Measurements from ENCODE around the gene RGS7. TPM values are rescaled to one million over a fixed set of nuclear protein-coding genes. Genes with fewer than 3 reads are reported as not detected.
"Not testable (repeated sequence)": the region's sequence is repeated elsewhere in the genome, so short reads cannot be mapped to it uniquely, and the experiment has no call there.

RGS7 gene
- total RNA-seq, 1 donor from 2014 or later: not detected

DNA sequence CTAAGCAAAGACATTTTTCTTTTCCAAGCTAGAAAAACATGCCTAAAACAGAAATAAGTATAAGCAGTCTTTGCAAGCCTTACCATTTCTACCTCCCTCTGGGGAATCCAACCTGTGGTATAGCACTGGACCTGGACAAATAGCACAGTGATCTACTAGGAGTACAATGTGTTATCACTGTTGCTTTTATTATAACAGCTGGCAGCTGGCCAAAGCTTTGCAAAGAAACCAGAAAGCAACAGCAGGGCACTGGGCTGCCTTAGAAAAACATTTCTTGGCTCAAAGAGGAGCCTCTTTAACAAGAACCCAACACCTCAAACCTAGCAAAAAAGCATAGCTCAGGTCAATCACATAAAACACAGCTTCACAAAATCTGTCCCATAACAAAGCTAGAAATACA, 450.5 kb downstream of the RGS7 start:
- Histone ChIP-seq H3K36me3 (no peaks in the 10 kb centered on the region), H3K4me1 (no peaks in the 10 kb centered on the region), H3K9me3 (no peaks in the 10 kb centered on the region), H3K27me3 (no peaks in the 10 kb centered on the region), H3K27ac (no peak overlapping the region), H3K4me3 (no peak overlapping the region)
- no peak for DNase-seq (ENCODE audit: extremely low spot score in 2 of 2)
- TF ChIP-seq, protein P1, sequence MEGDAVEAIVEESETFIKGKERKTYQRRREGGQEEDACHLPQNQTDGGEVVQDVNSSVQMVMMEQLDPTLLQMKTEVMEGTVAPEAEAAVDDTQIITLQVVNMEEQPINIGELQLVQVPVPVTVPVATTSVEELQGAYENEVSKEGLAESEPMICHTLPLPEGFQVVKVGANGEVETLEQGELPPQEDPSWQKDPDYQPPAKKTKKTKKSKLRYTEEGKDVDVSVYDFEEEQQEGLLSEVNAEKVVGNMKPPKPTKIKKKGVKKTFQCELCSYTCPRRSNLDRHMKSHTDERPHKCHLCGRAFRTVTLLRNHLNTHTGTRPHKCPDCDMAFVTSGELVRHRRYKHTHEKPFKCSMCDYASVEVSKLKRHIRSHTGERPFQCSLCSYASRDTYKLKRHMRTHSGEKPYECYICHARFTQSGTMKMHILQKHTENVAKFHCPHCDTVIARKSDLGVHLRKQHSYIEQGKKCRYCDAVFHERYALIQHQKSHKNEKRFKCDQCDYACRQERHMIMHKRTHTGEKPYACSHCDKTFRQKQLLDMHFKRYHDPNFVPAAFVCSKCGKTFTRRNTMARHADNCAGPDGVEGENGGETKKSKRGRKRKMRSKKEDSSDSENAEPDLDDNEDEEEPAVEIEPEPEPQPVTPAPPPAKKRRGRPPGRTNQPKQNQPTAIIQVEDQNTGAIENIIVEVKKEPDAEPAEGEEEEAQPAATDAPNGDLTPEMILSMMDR (IDR thresholded peaks at IDR 0.05): no peak
- TF ChIP-seq POLR2AphosphoS5 (IDR thresholded peaks at IDR 0.05; ENCODE audit: insufficient read depth in 1 of 2, low read depth in 1 of 2) (no peak), POLR2A (IDR thresholded peaks at IDR 0.05) (no peak)
- intact Hi-C loops (cut with DNase I): no loop called here

DNA sequence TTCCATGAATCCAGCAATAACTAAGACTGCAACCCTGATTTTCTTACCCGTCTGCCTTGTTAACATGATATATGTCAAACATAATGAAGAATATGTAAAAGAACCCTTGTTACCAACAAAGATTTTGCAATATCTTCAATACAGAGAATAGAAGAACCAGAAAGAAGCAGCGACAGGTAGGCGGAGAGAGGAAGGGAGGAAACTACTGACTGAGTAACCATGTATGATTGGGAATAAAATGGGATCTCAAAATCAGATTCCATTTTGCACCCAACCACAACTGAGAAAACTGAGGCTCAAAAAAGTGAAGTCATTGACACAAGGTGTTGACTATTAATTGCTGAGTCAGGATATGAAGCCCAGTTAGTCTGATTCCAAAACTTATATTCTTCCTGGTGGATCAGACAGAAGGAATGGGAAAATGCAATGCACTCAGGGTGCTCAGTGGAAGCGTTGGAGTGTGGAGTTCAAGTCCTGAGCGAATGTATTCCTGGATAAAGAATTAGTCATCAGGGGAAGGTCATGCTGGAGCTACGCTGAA, 451.7 kb downstream of the RGS7 start:
- TF ChIP-seq, protein P1 (IDR thresholded peaks at IDR 0.05): no peak
- no peak for TF ChIP-seq POLR2AphosphoS5 (IDR thresholded peaks at IDR 0.05; ENCODE audit: insufficient read depth in 1 of 2, low read depth in 1 of 2)
- no peak for TF ChIP-seq POLR2A (IDR thresholded peaks at IDR 0.05)
- intact Hi-C loops (cut with DNase I): no loop called here
- Histone ChIP-seq H3K9me3 (no peaks in the 10 kb centered on the region), H3K27ac (no peak overlapping the region), H3K4me1 (no peaks in the 10 kb centered on the region), H3K36me3 (no peaks in the 10 kb centered on the region), H3K4me3 (no peak overlapping the region), H3K27me3 (no peaks in the 10 kb centered on the region)
- DNase-seq (ENCODE audit: extremely low spot score in 2 of 2): no peak

DNA sequence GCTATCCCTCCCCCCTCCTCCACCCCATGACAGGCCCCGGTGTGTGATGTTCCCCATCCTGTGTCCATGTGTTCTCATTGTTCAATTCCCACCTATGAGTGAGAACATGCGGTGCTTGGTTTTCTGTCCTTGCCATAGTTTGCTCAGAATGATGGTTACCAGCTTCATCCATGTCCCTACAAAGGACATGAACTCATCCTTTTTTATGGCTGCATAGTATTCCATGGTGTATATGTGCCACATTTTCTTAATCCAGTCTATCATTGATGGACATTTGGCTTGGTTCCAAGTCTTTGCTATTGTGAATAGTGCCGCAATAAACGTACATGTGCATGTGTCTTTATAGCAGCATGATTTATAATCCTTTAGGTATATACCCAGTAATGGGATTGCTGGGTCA, 461.6 kb downstream of the RGS7 start:
- intact Hi-C loops (cut with DNase I); H3K36me3 ChIP-seq; H3K4me1 ChIP-seq: not testable (repeated sequence)

DNA sequence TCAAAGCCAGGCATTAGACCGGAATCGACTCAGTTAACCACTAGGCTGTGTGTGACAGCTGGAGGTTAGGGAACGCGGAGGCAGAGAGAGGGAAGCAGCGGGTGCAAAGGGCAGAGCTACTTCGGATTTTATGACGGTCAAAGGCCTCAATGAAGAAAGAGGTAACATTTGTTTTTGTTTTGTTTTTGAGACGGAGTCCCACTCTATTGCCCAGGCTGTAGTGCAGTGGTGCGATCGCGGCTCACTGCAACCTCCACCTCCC, 468.3 kb downstream of the RGS7 start:
- TF ChIP-seq POLR2AphosphoS5 (IDR thresholded peaks at IDR 0.05; ENCODE audit: insufficient read depth in 1 of 2, low read depth in 1 of 2) (no peak), POLR2A (IDR thresholded peaks at IDR 0.05) (no peak)
- TF ChIP-seq, protein P1 (IDR thresholded peaks at IDR 0.05): no peak
- intact Hi-C loops (cut with DNase I): no loop called here

More for the DNA sequence above, 461.6 kb downstream of the RGS7 start:
- not testable (repeated sequence) for H3K27ac ChIP-seq; H3K4me3 ChIP-seq; DNase-seq (ENCODE audit: extremely low spot score in 2 of 2); H3K9me3 ChIP-seq; H3K27me3 ChIP-seq

DNA sequence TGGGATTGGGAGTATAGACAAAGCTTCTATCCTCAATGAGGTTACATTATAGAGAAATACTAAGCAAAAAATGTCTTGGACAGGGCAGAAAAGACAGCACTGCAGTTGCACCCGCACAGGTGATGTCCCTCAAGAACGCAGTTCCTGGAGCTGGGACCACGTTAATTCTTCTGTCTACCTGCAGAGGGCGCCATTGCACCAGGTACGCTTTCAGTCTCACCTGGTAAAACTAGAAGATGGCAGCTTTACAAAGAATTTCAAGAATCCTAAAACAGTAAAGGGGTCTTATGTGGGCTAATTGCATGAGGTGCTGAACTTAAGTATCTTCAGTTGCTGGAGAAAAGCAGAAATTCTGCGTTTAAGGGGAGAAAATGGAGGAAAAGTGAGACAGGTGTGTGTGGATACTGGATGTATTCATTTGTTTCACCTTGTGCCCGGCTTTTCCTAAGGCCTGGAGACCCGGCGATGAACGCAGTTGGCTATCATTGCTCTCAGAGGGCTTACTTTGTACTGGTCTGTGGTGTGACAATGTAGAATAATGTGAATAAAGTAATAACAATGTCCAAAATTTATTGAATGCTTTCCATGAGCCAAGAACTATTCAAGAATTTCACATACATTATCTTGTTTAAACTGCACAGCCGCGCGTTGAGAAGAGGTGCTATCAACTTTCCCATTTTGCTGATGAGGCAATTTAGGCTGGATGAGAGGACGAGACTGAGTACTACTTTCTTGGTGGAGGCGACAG, 468.8 kb downstream of the RGS7 start:
- no peaks in the 10 kb centered on the region for H3K4me1 ChIP-seq
- H3K4me3 ChIP-seq: no peak overlapping the region
- H3K27me3 ChIP-seq: no peaks in the 10 kb centered on the region
- no peaks in the 10 kb centered on the region for H3K9me3 ChIP-seq
- DNase-seq (ENCODE audit: extremely low spot score in 2 of 2): no peak
- H3K27ac ChIP-seq: no peak overlapping the region
- TF ChIP-seq, protein P1 (IDR thresholded peaks at IDR 0.05): no peak
- H3K36me3 ChIP-seq: no peaks in the 10 kb centered on the region
- intact Hi-C loops (cut with DNase I): no loop called here

More for the DNA sequence above, 468.3 kb downstream of the RGS7 start:
- Histone ChIP-seq H3K9me3 (no peaks in the 10 kb centered on the region), H3K4me3 (no peak overlapping the region), H3K27ac (no peak overlapping the region), H3K4me1 (no peaks in the 10 kb centered on the region), H3K27me3 (no peaks in the 10 kb centered on the region), H3K36me3 (no peaks in the 10 kb centered on the region)
- DNase-seq (ENCODE audit: extremely low spot score in 2 of 2): no peak

Data from vagina (tissue), 2 donors.